Embryonic facial prominence (tissue), 1 donor: ENCODE results near the gene SPANXB1.
"Not testable (repeated sequence)": the region's sequence is repeated elsewhere in the genome, so short reads cannot be mapped to it uniquely, and the experiment has no call there.

Experiments used
- DNase-seq: peaks from one replicate; pipeline ENCODE4 v3.0.0-alpha.2; 2016; ENCODE audit errors: extremely low spot score

Gene SPANXB1, protein sequence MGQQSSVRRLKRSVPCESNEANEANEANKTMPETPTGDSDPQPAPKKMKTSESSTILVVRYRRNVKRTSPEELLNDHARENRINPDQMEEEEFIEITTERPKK

GRCh38 chrX:141002568-141002967 lies at the start of gene SPANXB1:
Gene SPANXB1 (plus strand): TSS chrX:141002594. CDS start chrX:141002694, 100 bp downstream.
- DNase-seq, result not testable (repeated sequence)

- DNase-seq, result no peak
These were observed 35.4 kb upstream of the SPANXB1 start for GRCh38 chrX:140967036-140967435.

- no peak for DNase-seq
These were observed 31.1 kb upstream of the SPANXB1 start for GRCh38 chrX:140971099-140971795.

DNA sequence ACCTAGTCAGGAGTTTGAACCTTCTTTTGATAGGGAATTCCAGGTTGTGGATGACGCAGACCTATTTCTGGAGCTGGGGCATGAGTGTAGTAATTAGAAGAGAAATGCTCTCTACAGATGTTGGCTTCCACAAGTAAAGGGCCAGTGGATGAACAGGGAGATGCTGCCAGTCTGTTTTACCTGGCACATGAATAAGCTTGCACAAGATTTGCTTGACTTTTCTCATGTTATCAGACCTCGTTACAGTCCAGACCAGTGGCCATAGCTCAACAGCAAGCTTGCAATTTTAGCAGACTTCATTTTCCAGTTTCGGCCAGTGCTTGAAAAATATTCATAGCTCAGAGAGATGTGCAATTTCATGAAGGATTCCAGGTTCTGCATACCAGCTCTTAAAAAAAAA lies 26.9 kb upstream of the SPANXB1 start:
- no peak for DNase-seq

GRCh38 chrX:140980271-140980670 lies 22.1 kb upstream of the SPANXB1 start:
- no peak for DNase-seq

DNA sequence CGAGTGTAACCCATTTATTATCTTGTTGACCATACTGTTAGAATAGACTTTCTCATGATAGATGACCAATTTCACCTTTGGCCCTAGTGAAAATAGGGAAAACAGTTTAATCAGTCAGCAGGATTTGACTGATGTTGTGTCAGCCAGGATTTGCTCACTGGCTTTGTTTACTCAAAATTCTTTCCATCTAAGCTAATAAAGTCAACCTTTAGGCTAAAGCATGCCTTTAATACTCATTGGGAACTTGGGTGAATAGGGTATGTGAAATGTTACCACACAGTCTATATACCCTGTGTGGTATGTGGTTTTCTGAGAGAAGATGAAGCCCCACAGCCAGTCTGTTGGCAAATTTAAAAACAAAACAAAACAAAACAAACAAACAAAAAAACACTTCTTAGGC lies 18.7 kb upstream of the SPANXB1 start:
- no peak for DNase-seq

- DNase-seq, result not testable (repeated sequence)
These were observed 2.8 kb downstream of the SPANXB1 start for GRCh38 chrX:141005243-141005642.

- DNase-seq, result not testable (repeated sequence)
These were observed 41.9 kb downstream of the SPANXB1 start for GRCh38 chrX:141044246-141044645.

- DNase-seq, result not testable (repeated sequence)
These were observed 47.5 kb downstream of the SPANXB1 start for GRCh38 chrX:141049878-141050277.

GRCh38 chrX:141052098-141052497 lies 49.7 kb downstream of the SPANXB1 start:
- not testable (repeated sequence) for DNase-seq
